Renal pelvis (tissue), 12 donors: ENCODE measurements around the gene PPIP5K2. TPM values are rescaled to one million over a fixed set of nuclear protein-coding genes. Genes with fewer than 3 reads are reported as not detected.
"Not testable (repeated sequence)": the region's sequence is repeated elsewhere in the genome, so short reads cannot be mapped to it uniquely, and the experiment has no call there.

ENCODE experiments used
- DNase-seq: peaks from one replicate; pipeline ENCODE4 v3.0.0-alpha.2; 2013
- long read RNA-seq, 16 experiments: transcript quantifications; one replicate each; lab custom pipeline, GENCODE V29; 2026
- polyA plus RNA-seq, 3 donors: library from polyadenylated mRNA; unstranded; fragments of 120-200 nt; gene quantifications; one replicate each; pipeline ENCODE4 v1.2.1, GENCODE V29; 2013; ENCODE audit not compliant: insufficient read length in 3 of 3

Gene PPIP5K2
- polyA plus RNA-seq, result 10 to 100 TPM; 70.6 to 91.6 (median 85.6) TPM
- long read RNA-seq, donor 1, partial matches to known transcripts, result 0 of 2 reads
- long read RNA-seq, donor 1, other reads (novel, unspliced or antisense), result 0 of 2 reads
- long read RNA-seq, donor 2, partial matches to known transcripts, result 0 of 1 reads
- long read RNA-seq, donor 2, other reads (novel, unspliced or antisense), result 0 of 1 reads
- long read RNA-seq, donor 3, partial matches to known transcripts, result 47 of 50 reads
- long read RNA-seq, donor 3, other reads (novel, unspliced or antisense), result 0 of 50 reads
- long read RNA-seq, donor 4, result 0 reads
- long read RNA-seq, donor 5, partial matches to known transcripts, result 0 of 1 reads
- long read RNA-seq, donor 5, other reads (novel, unspliced or antisense), result 0 of 1 reads
- long read RNA-seq, donor 6, full-length matches to known transcripts, result 2 of 15 reads
- long read RNA-seq, donor 6, partial matches to known transcripts, result 13 of 15 reads
- long read RNA-seq, donor 6, other reads (novel, unspliced or antisense), result 0 of 15 reads
- long read RNA-seq, donor 7, partial matches to known transcripts, result 10 of 11 reads
- long read RNA-seq, donor 7, other reads (novel, unspliced or antisense), result 0 of 11 reads
- long read RNA-seq, donor 8, partial matches to known transcripts, result 0 of 1 reads
- long read RNA-seq, donor 8, other reads (novel, unspliced or antisense), result 0 of 1 reads
- long read RNA-seq, donor 9, result 0 reads
- long read RNA-seq, donor 10, partial matches to known transcripts, result 64 of 66 reads
- long read RNA-seq, donor 10, other reads (novel, unspliced or antisense), result 0 of 66 reads
- long read RNA-seq, donor 11, partial matches to known transcripts, result 19 of 22 reads
- long read RNA-seq, donor 11, other reads (novel, unspliced or antisense), result 0 of 22 reads
- long read RNA-seq, donor 12, full-length matches to known transcripts, result 4 of 10 reads
- long read RNA-seq, donor 12, partial matches to known transcripts, result 6 of 10 reads
- long read RNA-seq, donor 12, other reads (novel, unspliced or antisense), result 0 of 10 reads
- long read RNA-seq, donor 13, partial matches to known transcripts, result 46 of 46 reads
- long read RNA-seq, donor 13, other reads (novel, unspliced or antisense), result 0 of 46 reads
- long read RNA-seq, donor 14, partial matches to known transcripts, result 0 of 3 reads
- long read RNA-seq, donor 14, other reads (novel, unspliced or antisense), result 0 of 3 reads
- long read RNA-seq, donor 15, result 0 reads
- long read RNA-seq, donor 16, partial matches to known transcripts, result 52 of 52 reads
- long read RNA-seq, donor 16, other reads (novel, unspliced or antisense), result 0 of 52 reads

DNA sequence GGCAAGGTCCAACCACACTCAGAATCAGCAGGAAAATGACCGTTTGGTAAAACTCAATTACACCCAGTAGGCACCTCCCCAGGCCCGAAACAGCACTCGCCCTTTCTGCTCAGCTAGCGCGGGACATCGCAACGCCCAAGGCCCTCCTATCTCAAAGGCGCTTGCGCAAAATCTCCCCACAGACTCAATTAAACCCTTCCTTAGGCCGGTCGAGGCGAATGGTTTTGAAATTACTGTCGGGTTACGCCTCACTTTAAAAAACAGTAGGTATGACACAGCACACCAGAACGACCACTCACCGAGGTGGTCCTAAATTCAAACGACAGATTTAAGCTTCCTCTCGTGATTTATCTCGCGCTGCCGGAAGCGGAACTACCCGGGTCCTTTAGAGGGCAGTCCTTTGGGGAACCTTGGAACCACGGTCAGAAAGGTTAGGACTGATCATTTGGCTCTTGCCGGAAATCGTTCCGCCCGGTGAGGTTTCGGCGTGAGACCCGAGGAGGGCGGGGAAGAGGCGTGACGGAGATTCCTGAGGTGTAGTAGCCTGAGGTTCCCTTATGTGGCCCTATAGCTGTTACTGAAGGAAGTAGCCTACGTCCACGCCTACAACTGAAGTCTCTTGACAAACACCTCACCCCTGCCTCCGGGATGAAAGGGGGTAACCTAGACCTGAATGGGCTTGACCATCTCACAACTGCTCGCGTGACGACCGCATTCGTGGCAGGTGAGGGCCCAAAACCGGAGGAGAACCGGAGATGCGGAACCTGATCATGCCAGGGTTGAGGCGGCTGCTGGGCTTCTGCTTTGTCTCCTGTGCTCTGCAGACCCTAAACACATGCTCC is at the start of gene PPIP5K2, which contains the start of gene GIN1:
PPIP5K2 (plus strand) TSS at position 537 of the 842 bp plus-strand sequence. CDS start 9,289 bp downstream, outside the sequence.
GIN1 (minus strand) TSS at position 374 of the 842 bp plus-strand sequence. CDS start 11,431 bp downstream, outside the sequence.
- peak; percentile 98 for DNase-seq

DNA sequence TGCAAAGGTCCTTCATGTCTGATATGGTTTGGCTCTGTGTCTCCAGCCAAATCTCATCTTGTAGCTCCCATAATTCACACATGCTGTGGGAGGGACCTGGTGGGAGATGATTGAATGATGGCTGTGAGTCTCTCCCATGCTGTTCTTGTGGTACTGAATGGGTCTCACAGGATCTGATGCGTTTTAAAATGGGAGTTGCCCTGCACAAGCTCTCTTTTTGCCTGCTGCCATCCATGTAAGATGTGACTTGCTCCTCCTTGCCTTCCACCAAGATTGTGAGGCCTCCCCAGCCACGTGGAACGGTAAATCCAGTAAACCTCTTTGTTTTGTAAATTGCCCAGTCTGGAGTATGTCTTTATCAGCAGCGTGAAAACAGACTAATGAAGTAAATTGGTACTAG is 46.6 kb upstream of the PPIP5K2 start:
- not testable (repeated sequence) for DNase-seq

DNA sequence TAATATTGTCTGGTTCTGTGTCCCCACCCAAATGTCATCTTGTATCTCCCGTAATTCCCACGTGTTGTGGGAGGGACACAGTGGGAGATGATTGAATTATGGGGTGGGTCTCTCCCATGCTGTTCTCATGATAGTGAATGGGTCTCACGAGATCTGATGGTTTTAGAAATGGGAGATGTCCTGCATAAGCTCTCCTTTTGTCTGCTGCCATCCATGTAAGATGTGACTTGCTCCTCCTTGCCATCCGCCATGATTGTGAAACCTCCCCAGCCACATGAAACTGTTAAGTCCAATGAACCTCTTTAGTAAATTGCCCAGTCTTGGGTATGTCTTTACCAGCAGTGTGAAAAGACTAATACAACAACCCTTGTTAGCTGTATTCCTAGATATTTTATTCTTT is 44.7 kb upstream of the PPIP5K2 start:
- no peak for DNase-seq

DNA sequence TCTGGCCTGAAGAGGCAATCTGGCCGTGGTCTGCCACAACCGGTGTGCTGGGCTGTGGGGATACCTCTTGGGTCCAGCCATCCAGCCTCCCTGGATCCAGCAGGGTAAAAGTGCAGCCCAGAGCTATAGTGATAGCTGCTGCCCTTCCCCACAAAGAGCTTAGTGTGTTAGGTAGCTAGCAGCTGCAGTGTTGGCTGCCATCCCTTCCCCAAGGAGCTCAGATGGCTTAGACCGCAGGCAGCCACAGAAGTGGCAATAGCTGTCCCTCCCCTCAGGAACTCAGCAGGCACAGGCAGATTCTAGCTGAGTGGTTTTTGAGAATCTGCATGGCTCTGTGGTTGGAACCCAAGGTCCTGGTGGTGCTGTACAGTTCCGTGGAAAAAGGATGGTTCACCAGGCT is 40.3 kb upstream of the PPIP5K2 start:
- no peak for DNase-seq

DNA sequence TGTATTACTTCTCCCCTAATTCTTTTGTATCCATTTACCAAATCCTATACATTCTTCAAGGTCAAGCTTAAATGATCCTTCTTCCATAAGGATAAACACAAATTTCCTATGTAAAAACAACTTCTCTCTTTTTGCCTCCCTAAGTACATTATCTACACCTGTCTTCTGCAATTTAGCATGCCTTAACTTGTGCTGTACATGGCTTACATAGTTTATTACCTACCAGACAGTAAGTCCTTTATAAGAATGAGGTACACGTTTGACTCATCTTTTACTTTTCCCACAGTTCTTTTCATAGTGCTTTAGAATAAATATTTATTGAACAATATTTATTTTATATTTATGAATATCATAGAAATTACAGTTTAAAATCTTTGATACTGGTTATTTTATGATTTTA is 33.6 kb upstream of the PPIP5K2 start:
- no peak for DNase-seq

DNA sequence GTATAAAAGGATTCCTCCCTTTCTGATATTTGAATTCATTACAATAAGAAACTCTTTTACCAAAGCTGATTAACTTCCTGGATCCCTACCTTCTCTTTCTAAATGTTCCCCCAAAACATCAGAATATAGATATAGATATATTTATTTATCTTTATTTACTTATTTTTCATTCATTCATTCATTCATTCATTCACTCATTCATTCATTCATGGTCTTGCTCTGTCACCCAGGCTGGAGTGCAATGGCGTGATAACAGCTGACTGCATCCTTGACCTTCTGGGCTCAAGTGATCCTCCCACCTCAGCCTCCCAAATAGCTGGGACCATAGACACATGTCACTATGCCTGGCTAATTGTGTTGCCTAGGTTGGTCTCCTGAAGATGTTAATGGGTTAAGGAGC is 30.8 kb upstream of the PPIP5K2 start:
- no peak for DNase-seq

DNA sequence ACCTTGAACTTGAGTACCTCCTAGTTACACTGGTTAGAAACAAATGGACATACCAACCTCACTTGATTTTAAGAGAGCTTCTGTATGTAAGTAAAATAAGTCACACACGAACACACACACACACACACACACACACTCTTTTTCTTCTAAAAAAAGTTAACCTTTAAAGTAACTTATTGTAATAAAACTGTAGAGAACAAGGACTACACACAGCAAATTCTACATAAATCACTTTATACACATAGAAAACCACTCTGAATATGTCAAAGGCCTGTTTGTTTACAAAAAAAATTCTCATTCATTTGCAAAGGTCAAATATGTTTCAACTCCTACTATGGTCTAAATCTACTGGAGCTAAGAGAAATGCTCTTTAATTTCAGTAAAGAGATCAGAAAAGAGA is 29.3 kb upstream of the PPIP5K2 start:
- no peak for DNase-seq

DNA sequence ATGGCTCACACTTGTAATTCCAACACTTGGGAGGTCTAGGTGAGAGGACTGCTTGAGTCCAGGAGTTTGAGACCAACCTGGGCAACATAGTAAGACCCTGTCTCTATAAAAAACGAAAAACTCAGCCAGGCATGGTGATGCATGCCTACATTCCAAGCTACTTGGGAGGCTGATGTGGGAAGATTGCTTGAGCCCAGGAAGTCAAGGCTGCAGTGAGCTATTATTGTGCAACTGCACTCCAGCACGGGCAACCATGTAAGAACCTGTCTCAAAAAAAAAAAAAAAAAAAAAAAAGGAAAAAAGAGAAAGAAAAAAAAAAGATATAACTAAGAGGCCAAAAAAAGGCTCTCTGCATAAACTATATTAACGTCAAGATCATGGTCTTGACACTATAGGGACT is 27.4 kb upstream of the PPIP5K2 start:
- DNase-seq, result no peak

DNA sequence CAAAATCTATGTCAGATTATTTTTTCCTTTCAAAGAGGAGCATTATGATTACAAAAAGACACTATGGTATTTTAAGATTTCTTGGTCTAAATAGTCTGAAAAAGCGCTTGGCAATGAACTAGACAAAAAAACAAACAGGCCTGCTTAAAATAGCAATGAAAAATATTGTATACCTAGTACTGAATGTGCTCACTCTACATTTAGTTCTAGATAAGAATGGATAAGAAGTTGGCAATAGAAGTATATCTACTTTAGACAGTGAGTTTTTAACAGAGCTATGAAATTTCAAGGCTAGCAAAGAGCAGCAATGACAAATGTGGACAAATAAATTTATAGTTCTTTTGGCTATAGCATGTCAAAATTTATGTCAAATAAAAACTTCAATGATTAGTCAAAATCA is 26.4 kb upstream of the PPIP5K2 start:
- DNase-seq, result no peak

DNA sequence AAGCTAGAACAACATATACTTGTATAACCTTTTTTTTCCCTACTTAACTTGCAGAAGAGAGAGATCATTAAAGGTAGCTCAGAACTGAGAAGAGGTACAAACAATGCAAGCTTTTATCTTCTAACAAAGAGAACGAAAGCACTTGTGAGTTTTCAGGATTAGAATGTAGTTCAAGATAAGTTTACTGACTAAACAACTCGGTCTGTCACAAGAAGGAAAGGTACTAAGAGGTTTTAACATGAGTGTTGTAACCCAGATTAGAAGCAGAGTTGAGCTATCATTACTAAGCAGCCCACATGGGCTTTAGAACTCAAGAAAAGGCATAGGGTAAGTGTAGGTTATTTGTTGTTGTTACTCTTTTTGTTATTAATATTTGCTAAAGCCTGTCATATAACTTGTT is 25.4 kb upstream of the PPIP5K2 start:
- no peak for DNase-seq

DNA sequence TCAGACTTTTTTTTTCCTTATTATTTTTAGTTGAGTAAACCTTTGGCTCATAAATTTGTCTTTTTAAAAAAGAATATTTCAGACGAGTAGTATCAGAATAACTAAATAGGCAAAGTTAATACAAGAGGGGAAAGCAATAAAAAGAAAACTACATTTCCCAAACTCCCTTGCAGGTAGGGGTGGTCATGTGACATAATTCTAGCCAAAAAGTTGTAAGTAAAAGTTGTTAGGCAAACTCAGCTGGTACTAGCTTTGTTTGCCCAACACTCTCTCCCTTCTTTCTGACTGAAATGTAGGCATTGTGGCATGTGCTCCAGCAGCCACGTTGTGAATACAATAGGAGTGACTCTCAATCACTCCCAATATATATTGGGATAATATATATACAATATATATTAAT is 21.1 kb upstream of the PPIP5K2 start:
- DNase-seq, result no peak

DNA sequence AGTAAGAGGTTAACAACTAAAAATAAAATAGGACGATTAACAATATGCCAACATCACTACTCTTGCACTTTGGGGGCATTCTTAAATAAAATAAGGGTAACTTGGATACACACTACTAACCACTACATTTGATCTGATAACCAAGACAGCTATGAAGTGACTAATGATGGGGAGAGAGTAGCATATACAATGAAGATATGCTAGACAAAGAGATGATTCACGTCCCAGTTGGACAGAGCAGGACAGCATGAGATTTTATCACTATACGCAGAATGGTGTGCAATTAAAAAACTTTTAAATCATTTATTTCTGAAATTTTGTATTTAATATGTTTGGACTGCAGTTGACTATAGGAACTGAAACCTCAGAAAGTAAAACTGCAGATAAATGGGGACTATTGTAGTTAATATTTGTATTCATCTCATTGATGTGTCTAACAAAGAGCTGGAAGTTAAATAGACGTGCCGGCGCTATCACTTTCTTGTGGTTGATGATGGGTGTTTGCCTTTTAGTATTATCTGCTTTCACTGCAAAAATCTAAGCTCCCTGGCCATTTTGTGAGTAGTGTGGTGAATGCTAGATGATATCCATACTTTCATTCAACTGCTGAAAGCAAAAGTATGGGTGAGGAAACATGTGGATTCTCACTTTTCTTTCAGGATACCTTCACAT is 18.9 kb upstream of the PPIP5K2 start:
- no peak for DNase-seq

DNA sequence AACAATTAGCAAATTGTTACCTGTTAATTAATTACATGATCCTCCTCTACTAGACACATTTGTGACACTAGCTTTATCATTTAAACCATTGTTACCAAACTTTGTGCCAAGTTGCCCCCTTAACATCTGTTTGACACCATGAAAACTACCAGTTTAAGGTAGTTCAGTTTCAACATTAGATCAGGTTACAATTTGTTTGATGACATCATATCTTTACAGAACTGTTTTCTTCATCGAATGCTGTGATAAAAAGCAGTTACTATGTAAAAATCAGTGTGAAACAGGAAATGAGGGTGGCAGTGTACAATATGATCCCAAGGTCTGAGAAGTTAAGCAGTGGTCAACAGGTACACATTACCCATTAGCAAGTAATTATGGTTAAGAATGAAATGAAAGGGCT is 17.9 kb upstream of the PPIP5K2 start:
- no peak for DNase-seq

DNA sequence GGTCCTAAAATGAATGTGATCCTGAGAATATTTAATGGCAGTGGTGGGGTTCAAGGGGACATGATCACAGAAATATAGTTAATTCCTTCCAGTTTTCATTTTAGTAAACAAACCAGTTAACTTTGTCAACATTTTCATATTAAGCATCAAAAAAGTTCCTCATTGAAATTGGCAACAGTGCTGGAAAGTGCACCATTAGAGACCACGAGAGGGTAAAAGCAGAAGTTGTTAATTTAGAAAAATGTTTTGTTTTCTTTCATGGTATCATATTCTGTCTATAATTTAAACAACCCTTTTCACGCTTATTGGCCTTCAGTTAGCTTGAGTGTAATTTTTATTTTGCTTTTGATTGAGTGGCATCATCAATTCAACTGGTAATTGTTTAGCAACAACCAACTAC is 12.0 kb upstream of the PPIP5K2 start:
- DNase-seq, result no peak

DNA sequence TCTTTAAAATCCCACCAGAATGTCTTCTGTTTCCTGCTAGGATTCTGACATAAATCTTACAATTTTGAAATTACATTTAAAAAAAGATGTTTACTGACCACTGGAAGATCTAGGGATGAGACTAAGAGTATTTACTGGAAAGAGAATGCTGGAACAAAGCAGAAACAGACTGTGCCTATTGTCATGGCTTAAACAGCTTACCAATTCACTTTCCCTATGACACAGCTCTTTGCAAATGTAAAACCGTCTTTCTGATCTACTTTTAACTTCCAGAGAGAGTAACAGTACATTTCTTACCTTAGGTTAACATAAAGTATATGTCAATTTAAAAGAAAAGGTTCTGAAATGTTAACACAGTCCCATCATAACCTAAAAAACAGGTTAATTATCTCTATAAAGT is 10.8 kb upstream of the PPIP5K2 start:
- no peak for DNase-seq

DNA sequence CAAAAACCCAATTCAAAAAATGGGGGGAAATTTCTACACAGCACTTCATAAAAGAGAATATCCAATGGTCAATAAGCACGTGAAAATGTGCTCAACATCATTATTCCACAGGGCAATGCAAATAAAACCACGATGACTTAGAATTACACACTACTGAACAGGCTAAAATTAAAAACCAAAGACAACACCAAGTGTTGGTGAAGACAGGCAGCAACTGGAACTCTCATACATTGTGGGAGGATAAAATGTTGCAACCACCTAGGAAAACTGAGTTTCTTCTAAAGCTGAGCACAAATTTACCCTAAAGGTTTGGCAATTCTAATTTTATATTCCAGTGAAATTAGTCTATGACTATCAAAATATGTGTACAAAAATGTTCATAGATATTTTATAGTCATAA is 9.7 kb upstream of the PPIP5K2 start:
- no peak for DNase-seq

DNA sequence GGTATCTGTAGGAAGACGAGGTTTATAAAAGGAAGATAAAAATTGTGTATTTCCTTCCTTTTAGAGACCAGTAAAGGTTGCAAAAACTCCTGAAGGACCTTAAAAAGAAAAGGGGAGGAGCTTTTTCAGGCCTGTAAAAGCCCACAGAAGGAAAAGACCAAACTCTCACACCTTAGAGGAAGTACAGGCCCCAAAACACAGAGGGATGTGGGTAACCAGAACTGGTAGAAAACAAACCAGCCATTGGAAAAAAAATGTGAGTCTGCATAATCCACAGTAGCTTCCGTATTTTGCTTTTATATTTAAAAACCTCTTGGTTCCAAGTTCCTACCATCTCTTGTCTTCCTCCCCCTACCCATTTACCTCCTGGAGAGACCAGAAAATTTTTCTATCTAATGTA is 8.6 kb upstream of the PPIP5K2 start:
- DNase-seq, result no peak

DNA sequence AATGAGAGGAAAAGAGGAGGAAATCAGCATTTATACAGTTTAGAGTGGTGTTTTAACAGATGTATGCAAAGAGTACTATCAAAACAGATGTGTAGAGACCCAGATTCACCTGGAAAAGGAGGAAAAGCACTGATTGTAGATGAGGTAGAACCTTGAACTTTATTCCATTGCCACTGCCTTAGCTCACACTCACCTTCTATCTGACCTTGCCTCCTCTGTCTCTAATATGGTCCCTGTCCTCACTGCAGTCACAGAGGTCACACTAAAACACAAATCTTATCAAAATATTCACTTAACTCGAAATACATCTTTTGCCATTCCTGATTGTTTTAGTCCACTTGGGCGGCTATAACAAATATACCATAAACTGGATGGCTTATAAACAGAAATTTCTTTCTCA is 7.2 kb upstream of the PPIP5K2 start:
- DNase-seq, result no peak

DNA sequence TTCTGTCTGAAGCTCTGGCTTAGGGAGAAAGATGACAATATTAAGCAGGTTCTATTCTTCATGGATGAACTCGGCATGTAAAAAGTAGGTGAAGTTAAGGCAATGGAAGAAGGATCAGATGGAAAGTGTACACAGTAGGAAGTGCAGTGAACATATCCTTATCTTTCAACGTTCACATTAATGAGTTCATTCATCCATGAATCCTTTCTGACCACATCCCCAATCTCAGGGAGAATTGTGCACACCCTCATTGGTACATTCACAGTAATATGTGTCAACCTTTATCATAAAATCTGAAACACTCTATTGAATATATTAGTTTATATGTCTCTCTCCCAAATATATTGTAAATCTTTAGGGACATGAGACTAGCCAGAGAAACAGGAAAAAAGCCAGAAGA is 5.7 kb upstream of the PPIP5K2 start:
- no peak for DNase-seq

DNA sequence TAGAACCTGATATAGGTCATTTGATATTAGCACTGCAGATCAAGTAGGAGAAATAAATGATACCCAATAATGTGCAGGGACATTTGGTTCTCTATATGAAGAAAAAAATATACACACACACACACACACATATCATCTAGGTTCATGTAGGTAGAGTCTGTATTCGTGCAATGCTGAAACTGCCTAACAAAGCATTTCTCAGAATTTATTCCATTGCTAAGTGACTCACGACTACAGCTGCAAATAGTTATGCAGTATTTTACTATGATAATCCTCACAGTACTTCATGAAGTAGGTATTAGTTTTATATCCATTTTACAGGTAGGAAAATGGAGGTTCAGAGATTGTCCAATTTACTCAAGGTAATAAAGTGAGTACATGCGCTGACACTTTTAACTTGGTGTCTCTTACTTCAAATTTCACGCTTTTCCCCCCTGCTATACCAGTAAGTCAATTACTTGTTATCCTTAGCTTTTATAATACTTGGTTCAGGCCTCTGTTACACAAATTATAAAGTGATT is 2.6 kb upstream of the PPIP5K2 start:
- no peak for DNase-seq
